A549 (cell line): ENCODE data around the gene KRT79.

Experiments used
- CHD2 ChIP-seq: fragments of 150-350 bp; IDR thresholded peaks from 2 replicates; pipeline ENCODE4 v1.6.1; 2014; ENCODE audit warnings: low read length; ENCODE audit not compliant: partially characterized antibody
- CTCF ChIP-seq: fragments of >200 bp; sonication (Bioruptor Twin); formaldehyde crosslinking; IDR thresholded peaks from 3 replicates; pipeline ENCODE4 v1.5.1; 2016
- EHMT2 ChIP-seq: fragments of 200-600 bp; sonication (generic); IDR thresholded peaks from 2 replicates; pipeline ENCODE4 v1.6.1; 2016; ENCODE audit warnings: antibody characterized with exemption, low read depth, mild to moderate bottlenecking, moderate library complexity
- GATA3 ChIP-seq: IDR thresholded peaks from 2 replicates; pipeline ENCODE4 v1.6.1; 2012; ENCODE audit warnings: borderline replicate concordance
- HES2 ChIP-seq: fragments of >200 bp; sonication (Bioruptor Twin); formaldehyde crosslinking; IDR thresholded peaks from 2 replicates; pipeline ENCODE4 v1.6.1; 2016
- JUNB ChIP-seq: fragments of >200 bp; sonication (Bioruptor Twin); formaldehyde crosslinking; IDR thresholded peaks from 2 replicates; pipeline ENCODE4 v1.6.1; 2016
- MAZ ChIP-seq: fragments of 150-350 bp; IDR thresholded peaks from 2 replicates; pipeline ENCODE4 v1.6.1; 2014; ENCODE audit warnings: antibody characterized with exemption, low read depth, low read length, borderline replicate concordance
- MYC ChIP-seq: IDR thresholded peaks from 2 replicates; pipeline ENCODE4 v1.6.1; 2012; ENCODE audit warnings: mild to moderate bottlenecking, inconsistent platforms, low read length, improper control_type of control experiment, borderline replicate concordance
- RAD21 ChIP-seq, 2 experiments: fragments of >200 bp in 1 of 2; sonication (Bioruptor Twin) in 1 of 2; formaldehyde crosslinking in 1 of 2; IDR thresholded peaks in 1 of 2; conservative IDR thresholded peaks in 1 of 2; 2 replicates in 1 of 2; 3 replicates in 1 of 2; pipeline ENCODE4 v1.6.1; 2012 to 2018; ENCODE audit warnings: inconsistent platforms in 1 of 2
- RARB ChIP-seq: fragments of 250-450 bp; sonication (Bioruptor Pico); IDR thresholded peaks from 2 replicates; pipeline ENCODE4 v1.8.0; 2021; ENCODE audit warnings: mild to moderate bottlenecking, moderate library complexity
- RCOR1 ChIP-seq: fragments of 150-350 bp; IDR thresholded peaks from 2 replicates; pipeline ENCODE4 v1.6.1; 2014; ENCODE audit warnings: antibody characterized with exemption, low read length, low read depth
- RFX5 ChIP-seq: fragments of 450-650 bp; IDR thresholded peaks from 2 replicates; pipeline ENCODE4 v1.7.1; 2014; ENCODE audit warnings: antibody characterized with exemption, mild to moderate bottlenecking, moderate library complexity
- TFCP2L1 ChIP-seq: fragments of 250-450 bp; sonication (Bioruptor Pico); IDR thresholded peaks from 2 replicates; pipeline ENCODE4 v1.5.0; 2021; ENCODE audit warnings: mild to moderate bottlenecking

- TF ChIP-seq CTCF (no peak), GATA3 (no peak), CHD2 (no peak), RARB (CRISPR knock-in tag) (no peak), RCOR1 (no peak), EHMT2 (no peak), RAD21 (conservative IDR thresholded peaks at IDR 0.05 in 1 of 2, IDR thresholded peaks at IDR 0.05 in 1 of 2) (no peak), HES2 (no peak), MYC (no peak), MAZ (no peak), TFCP2L1 (CRISPR knock-in tag) (no peak), JUNB (no peak), RFX5 (no peak)
Measured at GRCh38 chr12:52797529-52797894, 36.6 kb downstream of the KRT79 start.
